SU-DHL-6 (cell line): ENCODE results near the gene ABCB4.

Experiments
- H2AFZ ChIP-seq: fragments of 200-600 bp; sonication (generic); 2 replicates; pipeline ENCODE4 v1.6.1; 2014; ENCODE audit warnings: low read depth, mild to moderate bottlenecking, moderate library complexity, mixed read lengths, antibody characterized with exemption, low read length; ENCODE audit not compliant: severe bottlenecking
- H3F3A ChIP-seq: fragments of 200-600 bp; shearing (Covaris generic); 2 replicates; pipeline ENCODE4 v1.6.0; 2016; ENCODE audit warnings: antibody characterized with exemption, mild to moderate bottlenecking; ENCODE audit not compliant: insufficient read depth
- H3K27ac ChIP-seq: fragments of 200-600 bp; sonication (generic); 2 replicates; pipeline ENCODE4 v1.5.1; 2016; ENCODE audit warnings: low read depth, mild to moderate bottlenecking, low read length, moderate library complexity, mixed read lengths
- H3K27me3 ChIP-seq: fragments of 200-600 bp; sonication (generic), shearing (Covaris generic); 2 replicates; pipeline ENCODE4 v1.6.0; 2014; ENCODE audit warnings: mild to moderate bottlenecking, low read length
- H3K36me3 ChIP-seq: fragments of 200-600 bp; sonication (generic); 2 replicates; pipeline ENCODE4 v1.6.1; 2014; ENCODE audit warnings: mild to moderate bottlenecking, low read length, mixed read lengths
- H3K4me2 ChIP-seq: fragments of 300-600, 200-600 bp; shearing (Covaris generic), sonication (generic); 2 replicates; pipeline ENCODE4 v1.6.0; 2014; ENCODE audit warnings: low read length, low read depth, mild to moderate bottlenecking; ENCODE audit not compliant: poor library complexity, severe bottlenecking
- H3K4me3 ChIP-seq: fragments of 200-600 bp; sonication (generic); 2 replicates; pipeline ENCODE4 v1.5.1; 2014; ENCODE audit warnings: antibody characterized with exemption, low read length, mild to moderate bottlenecking, mixed read lengths; ENCODE audit not compliant: insufficient read depth, poor library complexity, severe bottlenecking
- H3K79me2 ChIP-seq: fragments of 200-600 bp; sonication (generic); 2 replicates; pipeline ENCODE4 v1.6.1; 2014; ENCODE audit warnings: mild to moderate bottlenecking, low read length, moderate library complexity; ENCODE audit not compliant: insufficient read depth
- H3K9ac ChIP-seq: fragments of 200-600 bp; sonication (generic); 2 replicates; pipeline ENCODE4 v1.7.0; 2014; ENCODE audit warnings: mild to moderate bottlenecking, low read length
- H3K9me2 ChIP-seq: fragments of 200-600 bp; sonication (generic); replicated peaks from 2 replicates; pipeline ENCODE4 v1.6.1; 2014; ENCODE audit warnings: low read length; ENCODE audit not compliant: insufficient read depth
- H3K9me3 ChIP-seq: fragments of 200-600 bp; sonication (generic); 2 replicates; pipeline ENCODE4 v1.6.1; 2014; ENCODE audit warnings: low read length, mixed read lengths; ENCODE audit not compliant: insufficient read depth
- H4K20me1 ChIP-seq: fragments of 200-600 bp; sonication (generic); 2 replicates; pipeline ENCODE4 v1.6.1; 2014; ENCODE audit warnings: low read depth, mild to moderate bottlenecking, antibody characterized with exemption, low read length, moderate library complexity, mixed read lengths
- EZH2phosphoT487 ChIP-seq: fragments of 200-600 bp; sonication (generic), shearing (Covaris generic); conservative IDR thresholded peaks from 2 replicates; pipeline ENCODE4 v1.6.1; 2018; ENCODE audit warnings: mild to moderate bottlenecking, antibody characterized with exemption, low read length, moderate library complexity, mixed read lengths
- TF ChIP-seq, protein P1 (sequence below): fragments of 200-600 bp; sonication (generic); IDR thresholded peaks from one replicate; pipeline ENCODE4 v1.5.1; 2017; ENCODE audit warnings: antibody characterized with exemption, mild to moderate bottlenecking, low read length, moderate library complexity; ENCODE audit not compliant: insufficient read depth, poor library complexity, severe bottlenecking

ABCB4 gene

GRCh38 chr7:87480386-87480785, 4.9 kb upstream of the ABCB4 start:
- no peaks in the 10 kb centered on the region for H3K27me3 ChIP-seq
- TF ChIP-seq, protein P1, sequence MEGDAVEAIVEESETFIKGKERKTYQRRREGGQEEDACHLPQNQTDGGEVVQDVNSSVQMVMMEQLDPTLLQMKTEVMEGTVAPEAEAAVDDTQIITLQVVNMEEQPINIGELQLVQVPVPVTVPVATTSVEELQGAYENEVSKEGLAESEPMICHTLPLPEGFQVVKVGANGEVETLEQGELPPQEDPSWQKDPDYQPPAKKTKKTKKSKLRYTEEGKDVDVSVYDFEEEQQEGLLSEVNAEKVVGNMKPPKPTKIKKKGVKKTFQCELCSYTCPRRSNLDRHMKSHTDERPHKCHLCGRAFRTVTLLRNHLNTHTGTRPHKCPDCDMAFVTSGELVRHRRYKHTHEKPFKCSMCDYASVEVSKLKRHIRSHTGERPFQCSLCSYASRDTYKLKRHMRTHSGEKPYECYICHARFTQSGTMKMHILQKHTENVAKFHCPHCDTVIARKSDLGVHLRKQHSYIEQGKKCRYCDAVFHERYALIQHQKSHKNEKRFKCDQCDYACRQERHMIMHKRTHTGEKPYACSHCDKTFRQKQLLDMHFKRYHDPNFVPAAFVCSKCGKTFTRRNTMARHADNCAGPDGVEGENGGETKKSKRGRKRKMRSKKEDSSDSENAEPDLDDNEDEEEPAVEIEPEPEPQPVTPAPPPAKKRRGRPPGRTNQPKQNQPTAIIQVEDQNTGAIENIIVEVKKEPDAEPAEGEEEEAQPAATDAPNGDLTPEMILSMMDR: no peak
- TF ChIP-seq EZH2phosphoT487: no peak
- H3K9me3 ChIP-seq: no peaks in the 10 kb centered on the region
- no peaks in the 10 kb centered on the region for H3K9me2 ChIP-seq
- no peaks in the 10 kb centered on the region for H3K36me3 ChIP-seq
- no peaks in the 10 kb centered on the region for H3K79me2 ChIP-seq
- H3K9ac ChIP-seq: no peak overlapping the region
- H3K4me2 ChIP-seq: no peak overlapping the region
- H3K4me3 ChIP-seq: no peak overlapping the region
- no peak overlapping the region for H2AFZ ChIP-seq
- H3K27ac ChIP-seq: no peak overlapping the region
- no peaks in the 10 kb centered on the region for H3F3A ChIP-seq
- H4K20me1 ChIP-seq: no peaks in the 10 kb centered on the region

- H3K36me3 ChIP-seq: no peaks in the 10 kb centered on the region
- H3F3A ChIP-seq: no peaks in the 10 kb centered on the region
- no peaks in the 10 kb centered on the region for H3K79me2 ChIP-seq
- H3K4me3 ChIP-seq: no peak overlapping the region
- H3K27me3 ChIP-seq: no peaks in the 10 kb centered on the region
- TF ChIP-seq EZH2phosphoT487: no peak
- TF ChIP-seq, protein P1: no peak
- H3K9me2 ChIP-seq: no peaks in the 10 kb centered on the region
- H2AFZ ChIP-seq: no peak overlapping the region
- H3K9me3 ChIP-seq: no peaks in the 10 kb centered on the region
- H3K27ac ChIP-seq: no peak overlapping the region
- H3K9ac ChIP-seq: no peak overlapping the region
- H3K4me2 ChIP-seq: no peak overlapping the region
- no peaks in the 10 kb centered on the region for H4K20me1 ChIP-seq
Observed at GRCh38 chr7:87479951-87480350, 4.5 kb upstream of the ABCB4 start.

DNA sequence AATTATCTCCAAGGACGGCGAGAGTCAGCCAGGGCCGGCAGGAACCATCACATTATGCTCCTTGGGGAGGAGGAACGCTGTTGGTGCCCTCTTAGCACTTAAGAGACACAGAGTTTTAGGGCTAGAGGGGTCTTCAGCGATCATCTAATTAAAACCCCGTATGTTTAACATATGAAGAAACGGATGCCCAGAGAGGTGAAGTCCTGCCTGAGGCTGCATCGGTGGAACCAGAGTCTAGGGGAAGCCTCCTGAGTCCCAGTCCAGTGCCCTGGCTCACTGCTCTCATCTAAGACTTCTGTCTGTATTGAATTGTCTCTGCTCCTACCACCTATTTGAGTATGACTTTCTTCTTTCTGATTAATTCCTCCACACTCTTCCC, 688 bp upstream of the ABCB4 start:
- no peak overlapping the region for H3K9ac ChIP-seq
- no peaks in the 10 kb centered on the region for H3K27me3 ChIP-seq
- H2AFZ ChIP-seq: no peak overlapping the region
- no peak overlapping the region for H3K4me2 ChIP-seq
- H3K9me3 ChIP-seq: no peaks in the 10 kb centered on the region
- no peaks in the 10 kb centered on the region for H3K9me2 ChIP-seq
- TF ChIP-seq EZH2phosphoT487: no peak
- TF ChIP-seq, protein P1: no peak
- H3F3A ChIP-seq: no peaks in the 10 kb centered on the region
- H4K20me1 ChIP-seq: no peaks in the 10 kb centered on the region
- no peaks in the 10 kb centered on the region for H3K36me3 ChIP-seq
- no peaks in the 10 kb centered on the region for H3K79me2 ChIP-seq
- no peak overlapping the region for H3K27ac ChIP-seq
- H3K4me3 ChIP-seq: no peak overlapping the region
